NCI-H2227 treated with DMSO at 0.1 percent for 48 hours (cell line): ENCODE measurements around the gene OGDHL.
"Not testable (repeated sequence)": the region's sequence is repeated elsewhere in the genome, so short reads cannot be mapped to it uniquely, and the experiment has no call there.

Experiments used
- DNase-seq: peaks from one replicate; lab custom pipeline; 2025; lab: John Stamatoyannopoulos, UW

OGDHL gene

DNA sequence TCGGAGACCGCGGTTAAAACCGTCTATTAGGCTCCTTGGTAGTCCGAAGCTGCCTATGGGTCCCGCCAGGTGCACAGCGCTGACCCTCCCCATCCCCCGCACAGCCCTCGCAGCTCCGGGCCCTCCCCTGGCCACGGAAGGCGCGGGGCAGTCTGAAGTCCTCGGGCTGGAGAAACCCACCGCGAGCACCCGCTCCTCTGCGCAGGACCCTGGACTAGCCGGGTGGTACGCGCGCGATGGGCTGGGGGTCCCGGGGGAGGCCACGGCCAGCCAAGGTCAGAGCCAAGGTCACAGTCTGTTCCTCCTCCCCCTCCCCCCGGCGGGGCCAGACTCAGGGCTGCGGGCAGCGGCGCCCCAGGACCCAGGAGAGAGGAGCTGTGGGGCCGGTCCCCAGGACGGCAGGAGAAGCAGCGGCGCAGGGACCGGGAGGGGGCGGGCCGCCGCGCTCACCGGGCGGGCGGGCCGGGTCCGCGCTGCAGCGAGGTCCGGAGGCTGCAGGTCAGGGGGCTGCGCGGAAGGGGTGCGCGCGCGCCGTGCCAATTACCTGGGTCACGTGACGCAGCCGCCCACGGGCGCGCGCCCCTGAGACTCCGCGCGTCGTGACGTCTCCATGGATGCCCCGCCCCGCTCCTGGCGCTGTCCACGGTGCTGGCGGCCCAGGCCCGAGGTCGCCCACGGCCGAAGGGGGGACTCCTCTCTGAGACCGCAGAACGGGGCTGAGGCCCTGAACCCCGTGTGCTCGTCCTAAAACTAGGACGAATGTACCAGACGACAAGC lies at the start of gene OGDHL:
Gene OGDHL (minus strand): TSS at position 535 of the 777 bp plus-strand sequence. CDS start 3,731 bp downstream, outside the sequence.
- DNase-seq, result peak; percentile 46

DNA sequence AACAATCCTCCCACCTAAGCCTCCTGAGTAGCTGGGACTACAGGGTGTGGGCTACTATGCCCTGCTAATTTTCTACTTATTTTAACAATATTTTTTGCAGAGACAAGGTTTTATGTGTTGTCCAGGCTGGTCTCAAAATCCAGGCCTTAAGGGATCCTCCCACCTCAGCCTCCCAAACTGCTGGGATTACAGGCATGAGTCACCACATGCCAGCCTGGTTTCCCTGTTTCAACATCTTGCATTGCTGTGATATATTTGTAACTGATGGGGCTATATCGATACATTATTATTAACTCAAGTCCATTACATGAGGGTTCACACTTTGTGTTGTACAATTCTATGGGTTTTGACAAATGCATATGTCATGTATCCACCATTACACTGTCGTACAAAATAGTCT lies 41.9 kb upstream of the OGDHL start:
- no peak for DNase-seq

- no peak for DNase-seq
Measured at GRCh38 chr10:49798275-49798674, 36.2 kb upstream of the OGDHL start.

DNA sequence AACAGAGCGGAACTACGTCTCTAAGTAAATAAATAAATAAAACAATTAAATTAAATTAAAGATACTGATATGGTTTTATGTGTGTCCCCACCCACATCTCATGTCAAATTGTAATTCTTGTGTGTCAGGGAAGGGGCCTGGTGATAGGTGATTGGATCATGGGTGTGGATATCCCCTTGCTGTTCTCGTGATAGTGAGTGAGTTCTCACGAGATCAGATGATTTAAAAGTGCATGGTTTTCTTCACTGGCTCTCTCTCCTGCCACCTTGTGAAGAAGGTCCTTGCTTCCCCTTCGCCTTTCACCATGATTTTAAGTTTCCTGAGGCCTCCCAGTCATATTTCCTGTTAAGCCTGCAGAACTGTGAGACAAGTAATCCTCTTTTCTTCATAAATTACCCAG lies 29.0 kb upstream of the OGDHL start:
- no peak for DNase-seq

GRCh38 chr10:49784681-49785080 lies 22.6 kb upstream of the OGDHL start:
- DNase-seq, result no peak

- DNase-seq, result no peak
Measured at GRCh38 chr10:49783645-49784044, 21.5 kb upstream of the OGDHL start.

DNA sequence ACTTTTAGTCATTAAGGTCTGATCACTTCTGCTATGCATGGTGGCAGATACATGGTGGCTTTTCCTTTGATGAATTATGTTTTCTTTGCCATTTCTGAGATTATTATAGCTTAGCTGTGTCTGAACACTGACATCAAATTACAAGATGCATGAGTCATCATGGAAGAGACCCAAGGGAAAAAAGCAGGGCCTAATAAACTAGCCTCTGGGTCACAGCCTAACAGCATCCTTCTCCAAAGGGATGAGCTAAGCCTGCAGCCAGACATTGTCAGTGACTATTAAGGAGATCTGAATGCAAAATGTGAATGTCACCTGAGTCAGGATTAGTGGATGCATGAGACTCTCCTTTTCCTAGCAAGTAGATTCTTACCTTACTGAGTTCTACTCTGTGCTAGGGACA lies 19.1 kb upstream of the OGDHL start:
- DNase-seq, result peak; percentile 22

DNA sequence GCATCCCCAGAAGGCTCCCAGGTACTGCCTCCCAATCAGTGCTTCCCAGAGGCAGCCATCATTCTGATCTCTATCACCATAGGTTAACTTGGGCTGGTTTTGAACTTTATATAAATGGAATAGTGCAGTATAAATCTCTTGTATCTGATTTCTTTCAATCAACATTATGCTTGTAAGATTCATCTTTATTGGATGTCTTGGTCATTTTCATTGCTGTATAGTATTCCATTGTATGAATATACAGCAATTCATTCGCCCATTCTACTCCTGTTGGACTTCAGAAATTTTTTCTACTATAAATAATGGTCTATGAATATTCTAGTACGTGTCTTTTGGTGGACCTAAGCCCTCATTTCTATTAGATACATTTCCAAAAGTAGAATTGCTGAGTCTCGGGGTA lies 16.1 kb upstream of the OGDHL start:
- DNase-seq, result no peak

- DNase-seq, result no peak
Measured at GRCh38 chr10:49776851-49777250, 14.7 kb upstream of the OGDHL start.

DNA sequence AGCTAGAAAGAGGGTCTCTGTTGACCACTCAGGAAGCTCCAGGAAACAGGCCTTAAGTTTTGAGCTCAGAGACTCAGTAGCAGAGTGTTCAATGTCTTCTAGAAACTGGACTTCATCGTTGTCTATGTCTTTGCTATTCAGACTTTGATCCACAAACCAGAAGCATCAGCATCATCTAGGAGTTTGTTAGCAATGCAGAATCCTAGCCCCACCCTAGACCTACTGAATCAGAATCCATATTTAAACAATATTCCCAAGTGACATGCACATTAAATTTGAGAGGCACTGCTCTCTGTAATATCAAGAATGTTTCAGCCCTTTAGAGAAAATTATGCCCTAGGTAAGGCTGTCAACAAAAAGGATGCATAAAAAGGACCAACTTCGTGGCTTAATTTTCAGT lies 12.9 kb upstream of the OGDHL start:
- DNase-seq, result no peak

DNA sequence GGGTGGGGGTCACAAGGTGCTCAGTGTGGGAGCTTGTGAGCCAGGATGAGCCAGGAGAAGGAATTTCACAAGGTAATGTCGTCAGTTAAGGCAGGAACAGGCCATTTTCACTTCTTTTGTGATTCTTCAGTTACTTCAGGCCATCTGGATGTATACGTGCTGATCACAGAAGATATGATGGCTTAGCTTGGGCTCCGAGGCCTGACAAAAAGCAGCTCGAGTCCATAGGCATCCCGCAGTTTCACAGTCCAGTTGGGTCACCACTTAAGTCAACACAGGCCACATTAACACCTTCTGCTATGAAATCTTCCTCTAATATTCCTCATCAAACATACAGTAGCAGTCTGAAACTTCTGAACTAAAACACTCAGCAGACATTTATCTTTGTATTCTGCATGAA lies 10.8 kb upstream of the OGDHL start:
- not testable (repeated sequence) for DNase-seq

DNA sequence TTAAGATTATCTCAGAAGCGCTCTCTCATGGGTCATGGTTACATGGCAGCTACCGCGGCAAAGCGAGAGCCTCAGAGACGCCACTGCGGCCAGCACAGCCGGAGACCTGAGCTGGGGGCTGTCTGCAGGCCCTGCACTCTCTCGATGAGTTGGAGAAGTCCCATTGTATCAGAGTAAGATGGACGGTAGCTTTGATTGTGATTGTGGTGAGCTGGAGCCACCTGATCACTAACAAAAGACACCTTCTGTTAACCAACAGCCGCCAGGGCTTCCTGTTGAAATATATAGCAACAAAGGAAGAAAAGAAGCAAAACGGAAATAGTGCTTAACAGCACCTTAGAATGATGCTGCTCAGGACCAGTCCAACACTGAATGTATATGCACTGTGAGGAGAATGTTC lies 8.9 kb upstream of the OGDHL start:
- DNase-seq, result not testable (repeated sequence)

DNA sequence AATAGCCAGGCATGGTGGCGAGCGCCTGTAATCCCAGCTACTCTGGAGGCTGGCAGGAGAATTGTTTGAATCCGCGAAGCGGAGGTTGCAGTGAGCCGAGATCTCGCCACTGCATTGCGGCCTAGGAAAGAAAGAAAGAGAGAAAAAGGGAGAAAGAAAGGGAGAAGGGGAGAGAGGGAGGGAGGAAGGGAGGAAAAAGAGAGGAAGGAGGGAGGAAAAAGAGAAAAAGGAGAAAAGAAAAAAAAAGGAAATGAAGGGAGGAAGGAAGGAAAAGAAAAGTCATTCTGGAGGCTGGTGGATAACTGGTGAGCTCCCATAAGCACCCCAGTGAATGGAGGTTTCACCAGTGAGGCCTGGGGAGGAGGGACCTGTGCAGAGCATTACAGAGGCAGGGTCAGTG lies 7.6 kb upstream of the OGDHL start:
- no peak for DNase-seq

DNA sequence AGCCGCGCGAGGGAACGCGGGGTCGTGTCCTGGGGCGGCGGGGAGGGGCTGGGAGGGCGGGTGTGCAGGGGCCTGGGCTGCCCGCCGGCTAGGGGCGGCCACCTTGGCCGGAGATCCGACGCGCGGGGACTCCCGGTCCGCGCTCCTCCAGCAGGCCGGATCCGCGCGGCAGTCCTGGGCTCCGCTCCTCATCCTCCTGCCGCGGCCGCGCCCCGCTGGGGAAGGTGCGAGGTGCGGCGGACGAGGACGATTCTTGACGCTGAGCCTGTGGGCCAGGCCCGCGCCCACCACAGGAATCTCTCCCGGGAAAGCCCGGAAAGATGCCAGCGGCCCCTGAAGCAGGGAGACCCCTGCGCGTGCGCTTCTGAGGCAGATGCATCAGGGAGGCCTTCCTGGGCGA lies 6.6 kb upstream of the OGDHL start:
- no peak for DNase-seq

DNA sequence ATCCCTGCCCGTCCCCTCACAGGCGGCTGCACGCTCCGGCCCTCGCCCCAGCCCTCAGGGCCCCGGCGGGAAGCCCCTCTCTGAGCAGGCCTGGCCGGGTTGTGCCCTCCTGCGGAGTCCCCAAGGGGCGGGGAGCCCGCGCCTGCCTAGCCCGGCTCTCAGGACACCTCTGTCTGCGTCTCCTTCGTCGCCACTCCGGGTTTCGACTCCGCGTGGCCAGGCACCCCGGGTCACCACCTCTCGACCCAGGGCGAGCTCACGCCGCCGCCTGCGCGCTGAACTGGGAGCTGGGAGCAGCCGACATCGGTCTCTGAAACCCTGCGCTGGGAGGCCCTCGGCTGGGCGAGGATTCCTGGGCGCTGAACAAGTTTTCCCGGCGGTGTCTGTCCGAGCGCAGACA lies 6.2 kb upstream of the OGDHL start:
- no peak for DNase-seq

DNA sequence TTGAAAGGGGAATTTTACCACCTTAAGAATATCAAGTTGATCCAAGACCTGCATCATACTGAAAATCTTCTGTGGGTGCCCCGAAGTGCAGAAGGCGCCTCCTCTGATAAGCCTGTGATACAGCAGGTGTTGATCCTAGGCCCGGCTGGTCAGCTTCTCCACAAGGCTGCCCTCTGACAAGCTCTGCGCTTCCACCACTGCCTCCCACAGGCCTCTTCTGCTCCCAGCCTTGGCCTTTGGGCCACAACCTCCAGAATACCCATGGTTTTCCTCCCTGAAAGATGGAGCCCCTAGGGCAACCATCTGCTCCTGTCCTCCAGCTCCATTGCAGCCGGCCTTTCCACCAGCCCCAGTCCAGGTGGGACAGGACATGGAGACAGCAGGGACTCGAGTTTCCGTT lies 5.6 kb upstream of the OGDHL start:
- DNase-seq, result no peak

GRCh38 chr10:49766484-49766883 lies 4.4 kb upstream of the OGDHL start:
- DNase-seq, result no peak

DNA sequence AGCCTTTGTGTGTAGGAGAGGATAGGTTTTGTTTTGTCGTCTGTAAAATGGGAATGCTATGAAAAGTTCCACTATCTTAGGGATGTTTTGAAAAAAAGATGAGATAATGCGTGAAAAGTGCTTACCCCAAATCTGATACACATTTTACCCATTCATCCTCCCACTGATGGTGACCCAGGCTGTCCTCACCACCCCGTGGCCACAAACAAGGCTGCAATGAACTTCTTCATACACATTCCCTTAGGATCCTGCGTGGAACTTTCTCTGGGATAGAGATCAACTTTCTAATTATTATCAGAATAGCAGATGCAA lies 399 bp upstream of the OGDHL start:
- no peak for DNase-seq

- DNase-seq, result no peak
Measured at GRCh38 chr10:49761201-49761788, 828 bp downstream of the OGDHL start.

- no peak for DNase-seq
Measured at GRCh38 chr10:49760789-49761188, 1.3 kb downstream of the OGDHL start.

DNA sequence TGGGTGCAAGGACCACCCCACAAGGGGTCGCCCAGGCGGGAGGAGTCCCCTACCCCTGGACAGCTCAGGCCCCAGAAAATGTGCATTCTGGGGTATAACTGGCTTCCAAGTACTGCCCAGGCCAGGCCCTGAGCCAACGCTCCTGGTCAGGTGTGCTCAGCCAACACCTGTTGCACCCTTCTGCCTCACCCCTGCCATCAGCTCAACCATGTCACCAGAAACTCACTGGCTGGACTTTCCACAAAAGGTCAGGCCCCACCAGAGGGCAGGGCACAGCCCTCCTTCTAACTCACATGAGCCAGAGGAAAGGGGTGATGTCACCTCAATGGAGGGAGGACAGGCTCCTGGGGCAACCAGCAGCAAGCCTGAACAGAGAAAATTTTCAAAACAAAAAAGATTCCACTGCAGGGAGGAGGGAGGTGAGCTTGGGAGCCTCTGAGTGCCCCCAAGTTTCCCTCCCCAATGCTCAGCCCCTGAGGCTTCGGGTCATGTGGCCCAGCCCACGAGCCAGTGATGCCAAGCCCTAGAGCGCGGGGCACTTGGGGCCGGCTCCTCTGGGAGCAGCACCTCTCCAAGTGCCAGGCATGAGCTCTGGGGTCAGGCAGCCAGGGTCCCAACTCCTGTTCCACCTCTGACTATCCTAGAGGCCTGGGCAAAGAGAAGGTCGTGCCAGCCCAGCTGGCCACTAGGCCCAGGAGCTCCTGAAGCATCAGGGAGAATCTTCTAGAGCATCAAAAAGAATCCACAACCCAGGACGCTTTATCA lies 2.2 kb downstream of the OGDHL start:
- no peak for DNase-seq

DNA sequence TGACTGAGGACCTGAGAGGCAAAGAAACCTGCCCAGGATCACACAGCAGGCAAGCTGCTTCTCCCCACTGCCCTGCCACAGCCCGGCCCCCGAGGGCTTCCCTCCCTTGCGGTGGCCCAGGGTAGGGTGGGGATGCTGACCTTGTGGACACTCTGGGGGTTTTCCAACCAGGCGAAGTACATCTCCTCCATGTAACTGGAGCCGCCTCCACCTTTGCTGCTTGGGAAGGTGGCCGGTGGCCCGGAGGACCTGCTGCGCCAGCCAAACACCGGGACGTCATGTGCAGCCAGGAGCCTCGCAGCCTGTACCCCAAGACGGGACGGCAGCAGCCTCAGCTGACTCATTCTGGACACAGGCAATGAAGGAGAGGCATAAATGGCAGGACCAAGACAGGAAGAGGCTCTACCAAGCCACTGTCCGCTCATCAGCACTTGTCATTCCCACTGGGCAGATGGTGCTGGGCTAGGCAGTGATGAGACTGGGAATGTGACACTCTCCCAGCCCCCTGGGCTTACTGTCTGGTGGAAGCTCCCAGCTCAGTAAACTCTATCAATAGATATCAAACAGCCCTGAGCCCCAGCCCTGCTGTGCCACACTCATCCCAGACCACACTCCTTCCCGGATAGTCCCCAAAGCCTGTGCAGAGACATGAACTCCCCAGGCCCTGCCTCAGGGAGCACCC lies 3.7 kb downstream of the OGDHL start:
- DNase-seq, result no peak

DNA sequence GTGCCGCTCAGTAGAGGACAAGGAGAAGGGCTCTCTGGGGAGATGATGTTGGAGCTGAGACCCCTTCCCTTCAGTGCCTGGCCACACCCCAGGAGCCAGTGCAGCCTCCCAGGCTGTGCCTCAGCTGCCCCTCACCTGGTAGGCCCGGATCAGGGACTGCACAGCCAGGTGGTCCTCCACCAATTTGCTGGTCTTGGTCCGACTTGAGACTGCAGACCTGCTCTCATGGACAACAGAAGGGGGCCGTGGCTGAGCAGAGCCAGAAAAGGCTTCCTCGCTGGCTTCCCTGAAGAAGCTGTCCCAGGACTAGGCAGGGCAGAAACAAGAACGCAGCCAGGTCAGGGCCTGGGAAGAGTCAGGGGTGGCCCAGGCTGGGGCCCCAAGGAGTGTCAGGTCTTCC lies 5.5 kb downstream of the OGDHL start:
- DNase-seq, result no peak
